Activated naive CD8-positive, alpha-beta T cell treated with anti-CD3 and anti-CD28 coated beads, Interleukin-2, amount 50 U/mL, for 24 hours (primary cell): ENCODE measurements around the gene SUCLG2.
"Not testable (repeated sequence)": the region's sequence is repeated elsewhere in the genome, so short reads cannot be mapped to it uniquely, and the experiment has no call there.

Source experiments
- ATAC-seq: fragments of 150-1000 bp; cut with Tn5 transposase; one replicate; pipeline ENCODE4 v1.10.0; 2021
- DNase-seq: peaks from one replicate; pipeline ENCODE4 v3.0.0; 2021
- H3K27ac Mint-ChIP-seq: one replicate; pipeline ENCODE4 v1.8.0; 2021; ENCODE audit warnings: mild to moderate bottlenecking, mixed read lengths
- H3K27me3 Mint-ChIP-seq: one replicate; pipeline ENCODE4 v1.8.0; 2021; ENCODE audit warnings: mixed read lengths
- H3K36me3 Mint-ChIP-seq: one replicate; pipeline ENCODE4 v1.8.0; 2021; ENCODE audit warnings: low read depth, mixed read lengths
- H3K4me1 Mint-ChIP-seq: one replicate; pipeline ENCODE4 v1.8.0; 2021; ENCODE audit warnings: mixed read lengths
- H3K4me3 Mint-ChIP-seq: one replicate; pipeline ENCODE4 v1.8.0; 2021; ENCODE audit warnings: mild to moderate bottlenecking, moderate library complexity, mixed read lengths
- H3K9me3 Mint-ChIP-seq: one replicate; pipeline ENCODE4 v1.8.0; 2021; ENCODE audit warnings: mixed read lengths

The SUCLG2 gene

DNA sequence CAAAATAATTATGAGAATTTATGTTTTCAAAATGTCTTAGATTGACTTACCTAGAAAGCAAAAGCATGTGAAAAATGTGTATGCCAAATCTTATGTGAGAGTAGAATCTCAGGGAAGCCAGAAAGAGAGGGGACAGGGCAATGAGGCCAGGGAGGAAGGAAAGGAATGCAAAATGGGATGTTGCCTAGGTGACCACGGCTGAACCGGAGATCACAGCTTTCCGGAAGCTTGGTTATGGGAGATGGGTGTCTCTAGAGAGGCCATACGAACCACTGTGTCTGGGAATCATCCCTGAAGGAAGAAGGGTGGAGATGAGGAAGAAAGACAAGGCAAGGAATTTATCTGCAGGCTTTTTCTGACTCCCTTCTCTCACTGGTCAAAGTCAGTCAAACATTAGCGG lies 76.0 kb downstream of the SUCLG2 start:
- no peak for ATAC-seq
- Mint-ChIP-seq H3K4me1 (peaks cover 7% of the 10 kb centered on the region), H3K27me3 (no peaks in the 10 kb centered on the region), H3K4me3 (no peak overlapping the region), H3K9me3 (peaks cover 3% of the 10 kb centered on the region), H3K27ac (no peak overlapping the region), H3K36me3 (peaks cover 51% of the 10 kb centered on the region)
- DNase-seq: no peak

GRCh38 chr3:67576441-67576840 lies 78.0 kb downstream of the SUCLG2 start:
- ATAC-seq: no peak
- H3K4me1 Mint-ChIP-seq: peaks cover 9% of the 10 kb centered on the region
- H3K27ac Mint-ChIP-seq: no peak overlapping the region
- no peaks in the 10 kb centered on the region for H3K27me3 Mint-ChIP-seq
- H3K9me3 Mint-ChIP-seq: peaks cover 13% of the 10 kb centered on the region
- H3K4me3 Mint-ChIP-seq: no peak overlapping the region
- no peak for DNase-seq
- H3K36me3 Mint-ChIP-seq: peaks cover 54% of the 10 kb centered on the region

- Mint-ChIP-seq H3K27me3 (no peaks in the 10 kb centered on the region), H3K9me3 (peaks cover 34% of the 10 kb centered on the region), H3K4me1 (peaks cover 5% of the 10 kb centered on the region), H3K4me3 (no peak overlapping the region), H3K27ac (no peak overlapping the region), H3K36me3 (peaks cover 62% of the 10 kb centered on the region)
- no peak for ATAC-seq
- DNase-seq: no peak
Observed at GRCh38 chr3:67569324-67569723, 85.1 kb downstream of the SUCLG2 start.

GRCh38 chr3:67567893-67568292 lies 86.5 kb downstream of the SUCLG2 start:
- H3K27ac Mint-ChIP-seq: no peak overlapping the region
- peaks cover 57% of the 10 kb centered on the region for H3K36me3 Mint-ChIP-seq
- no peaks in the 10 kb centered on the region for H3K27me3 Mint-ChIP-seq

DNA sequence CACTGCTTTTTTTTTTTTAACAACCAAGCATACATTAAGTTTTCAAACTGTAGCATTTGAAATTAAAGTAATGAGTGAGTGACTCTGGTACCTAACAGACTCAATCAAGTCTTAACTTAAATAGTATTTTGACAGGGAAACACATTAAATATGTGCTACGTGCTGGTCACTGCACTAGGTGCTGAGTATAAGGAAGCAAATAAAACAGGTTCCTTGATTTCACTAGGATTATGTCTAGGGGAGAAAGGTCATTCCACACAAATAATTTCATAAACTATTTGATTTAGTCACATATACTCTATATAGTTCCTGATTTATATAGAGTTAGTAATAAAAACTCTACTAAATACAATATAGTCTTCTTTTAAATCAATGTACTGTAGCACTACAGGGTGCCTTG lies 89.4 kb downstream of the SUCLG2 start:
- H3K27me3 Mint-ChIP-seq: no peaks in the 10 kb centered on the region
- no peak for ATAC-seq
- no peak for DNase-seq
- H3K9me3 Mint-ChIP-seq: peaks cover 13% of the 10 kb centered on the region
- no peak overlapping the region for H3K4me3 Mint-ChIP-seq
- H3K4me1 Mint-ChIP-seq: peaks cover 1% of the 10 kb centered on the region
- H3K27ac Mint-ChIP-seq: no peak overlapping the region
- peaks cover 36% of the 10 kb centered on the region for H3K36me3 Mint-ChIP-seq

More at GRCh38 chr3:67567893-67568292, 86.5 kb downstream of the SUCLG2 start:
- peaks cover 5% of the 10 kb centered on the region for H3K4me1 Mint-ChIP-seq
- H3K4me3 Mint-ChIP-seq: no peak overlapping the region
- ATAC-seq (no peak), DNase-seq (no peak)
- peaks cover 30% of the 10 kb centered on the region for H3K9me3 Mint-ChIP-seq

DNA sequence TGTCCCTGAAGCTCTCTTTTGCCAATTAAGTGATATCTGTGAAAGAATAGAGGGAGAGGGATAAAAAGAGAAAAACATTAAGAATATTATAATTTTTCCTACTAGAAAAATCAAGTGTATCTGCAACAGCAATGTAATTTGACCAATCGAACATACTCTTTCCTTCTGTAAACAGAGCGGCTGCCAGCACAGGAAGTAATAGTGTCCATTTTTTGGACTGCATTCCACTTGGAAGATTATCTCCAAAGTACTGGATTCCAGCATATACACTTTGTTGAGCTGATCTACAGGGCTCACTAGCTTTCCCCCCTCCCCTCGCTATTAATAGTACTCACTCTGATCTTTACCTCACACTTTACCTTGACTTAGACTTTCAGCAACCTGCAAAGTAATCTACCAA lies 90.4 kb downstream of the SUCLG2 start:
- no peak overlapping the region for H3K4me3 Mint-ChIP-seq
- peaks cover 32% of the 10 kb centered on the region for H3K36me3 Mint-ChIP-seq
- DNase-seq (no peak), ATAC-seq (no peak)
- H3K4me1 Mint-ChIP-seq: peaks cover 5% of the 10 kb centered on the region
- no peak overlapping the region for H3K27ac Mint-ChIP-seq
- H3K27me3 Mint-ChIP-seq: no peaks in the 10 kb centered on the region
- H3K9me3 Mint-ChIP-seq: peaks cover 8% of the 10 kb centered on the region

- ATAC-seq: no peak
- Mint-ChIP-seq H3K27me3 (no peaks in the 10 kb centered on the region), H3K4me1 (peaks cover 5% of the 10 kb centered on the region), H3K36me3 (peaks cover 30% of the 10 kb centered on the region), H3K4me3 (no peak overlapping the region), H3K27ac (no peak overlapping the region), H3K9me3 (no peaks in the 10 kb centered on the region)
- no peak for DNase-seq
Observed at GRCh38 chr3:67561667-67562394, 92.6 kb downstream of the SUCLG2 start.

DNA sequence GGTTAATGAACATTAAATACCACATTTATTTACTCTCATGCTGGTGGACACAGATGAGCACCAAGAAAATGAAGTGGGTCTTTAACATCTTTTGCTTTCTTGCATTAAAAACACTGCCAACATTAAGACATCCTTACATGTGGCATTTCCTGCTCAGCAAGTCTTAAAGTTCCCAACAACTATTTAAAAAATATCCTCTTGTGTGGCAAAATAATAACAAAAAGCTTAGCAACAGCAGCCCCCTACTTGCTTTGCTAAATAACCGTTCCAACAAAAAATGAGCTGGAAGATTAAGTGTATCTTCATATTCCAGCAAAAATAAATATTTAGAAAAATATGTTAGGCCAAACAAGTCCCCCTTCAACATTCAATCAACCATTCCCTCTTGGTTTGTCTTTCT lies 93.1 kb downstream of the SUCLG2 start:
- no peaks in the 10 kb centered on the region for H3K27me3 Mint-ChIP-seq
- H3K27ac Mint-ChIP-seq: no peak overlapping the region
- H3K9me3 Mint-ChIP-seq: no peaks in the 10 kb centered on the region
- H3K4me3 Mint-ChIP-seq: no peak overlapping the region
- no peak for DNase-seq
- ATAC-seq: no peak
- H3K36me3 Mint-ChIP-seq: peaks cover 34% of the 10 kb centered on the region
- peaks cover 5% of the 10 kb centered on the region for H3K4me1 Mint-ChIP-seq

DNA sequence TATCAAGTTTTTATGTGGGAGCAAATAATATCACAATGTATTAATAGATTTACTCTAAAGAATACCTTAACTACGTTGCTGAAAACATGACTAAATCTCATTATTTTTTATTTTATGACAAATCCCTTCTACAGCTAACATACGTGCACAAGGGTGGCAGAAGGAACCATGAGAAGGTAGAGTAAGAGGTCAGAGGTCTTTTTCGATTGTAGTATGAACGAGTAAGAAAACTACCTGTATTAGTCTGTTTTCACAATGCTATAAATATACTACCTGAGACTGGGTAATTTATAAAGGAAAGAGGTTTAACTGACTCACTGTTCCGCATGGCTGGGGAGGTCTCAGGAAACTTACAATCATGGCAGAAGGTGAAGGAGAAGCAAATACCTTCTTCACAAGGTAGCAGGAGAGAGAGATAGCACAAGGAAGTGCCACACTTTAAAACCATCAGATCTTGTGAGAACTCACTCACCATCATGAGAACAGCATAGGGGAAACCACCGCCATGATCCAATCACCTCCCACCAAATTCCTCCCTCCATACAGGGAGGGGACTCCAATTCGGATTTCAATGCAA lies 95.3 kb downstream of the SUCLG2 start:
- H3K27me3 Mint-ChIP-seq: no peaks in the 10 kb centered on the region
- DNase-seq (no peak), ATAC-seq (no peak)
- H3K4me3 Mint-ChIP-seq: no peak overlapping the region
- H3K36me3 Mint-ChIP-seq: peaks cover 40% of the 10 kb centered on the region
- peaks cover 8% of the 10 kb centered on the region for H3K4me1 Mint-ChIP-seq
- no peak overlapping the region for H3K27ac Mint-ChIP-seq
- no peaks in the 10 kb centered on the region for H3K9me3 Mint-ChIP-seq

DNA sequence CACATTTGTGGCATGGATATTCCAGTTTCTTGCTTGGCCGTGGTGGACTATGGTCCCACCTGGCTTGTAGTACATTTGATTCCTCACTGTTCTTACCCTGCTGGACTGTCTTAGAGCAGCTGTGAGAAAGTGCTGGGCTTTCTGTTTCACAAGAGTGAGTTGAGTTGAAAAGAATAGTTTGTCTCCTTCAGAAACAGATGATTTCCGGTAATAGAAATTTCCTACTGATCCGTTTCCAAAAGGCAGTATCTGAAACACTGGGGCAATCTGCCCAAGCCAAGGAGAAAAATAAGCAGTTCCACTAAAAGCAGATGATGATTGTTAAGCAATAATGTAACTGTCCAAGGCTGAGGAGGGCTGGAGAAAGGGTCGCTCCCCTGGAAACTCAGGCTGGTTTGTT lies 96.0 kb downstream of the SUCLG2 start:
- H3K36me3 Mint-ChIP-seq: peaks cover 41% of the 10 kb centered on the region

GRCh38 chr3:67557848-67558355 lies 96.5 kb downstream of the SUCLG2 start:
- no peaks in the 10 kb centered on the region for H3K27me3 Mint-ChIP-seq
- peaks cover 10% of the 10 kb centered on the region for H3K4me1 Mint-ChIP-seq
- no peak overlapping the region for H3K27ac Mint-ChIP-seq
- ATAC-seq (no peak), DNase-seq (no peak)
- no peaks in the 10 kb centered on the region for H3K9me3 Mint-ChIP-seq
- H3K4me3 Mint-ChIP-seq: no peak overlapping the region
- peaks cover 41% of the 10 kb centered on the region for H3K36me3 Mint-ChIP-seq

More for the DNA sequence above, 96.0 kb downstream of the SUCLG2 start:
- DNase-seq: no peak
- no peak overlapping the region for H3K27ac Mint-ChIP-seq
- ATAC-seq: no peak
- no peak overlapping the region for H3K4me3 Mint-ChIP-seq
- H3K27me3 Mint-ChIP-seq: no peaks in the 10 kb centered on the region
- peaks cover 8% of the 10 kb centered on the region for H3K4me1 Mint-ChIP-seq
- H3K9me3 Mint-ChIP-seq: no peaks in the 10 kb centered on the region

GRCh38 chr3:67551361-67552016 lies 102.9 kb downstream of the SUCLG2 start:
- H3K36me3 Mint-ChIP-seq: peaks cover 27% of the 10 kb centered on the region
- no peak overlapping the region for H3K27ac Mint-ChIP-seq
- ATAC-seq (no peak), DNase-seq (no peak)
- no peaks in the 10 kb centered on the region for H3K9me3 Mint-ChIP-seq
- H3K4me1 Mint-ChIP-seq: peaks cover 5% of the 10 kb centered on the region
- no peaks in the 10 kb centered on the region for H3K27me3 Mint-ChIP-seq
- no peak overlapping the region for H3K4me3 Mint-ChIP-seq

- DNase-seq (no peak), ATAC-seq (no peak)
- no peaks in the 10 kb centered on the region for H3K9me3 Mint-ChIP-seq
- no peaks in the 10 kb centered on the region for H3K27me3 Mint-ChIP-seq
- H3K27ac Mint-ChIP-seq: no peak overlapping the region
- peaks cover 24% of the 10 kb centered on the region for H3K36me3 Mint-ChIP-seq
- H3K4me1 Mint-ChIP-seq: peaks cover 7% of the 10 kb centered on the region
- H3K4me3 Mint-ChIP-seq: no peak overlapping the region
Observed at GRCh38 chr3:67550541-67550940, 103.9 kb downstream of the SUCLG2 start.

DNA sequence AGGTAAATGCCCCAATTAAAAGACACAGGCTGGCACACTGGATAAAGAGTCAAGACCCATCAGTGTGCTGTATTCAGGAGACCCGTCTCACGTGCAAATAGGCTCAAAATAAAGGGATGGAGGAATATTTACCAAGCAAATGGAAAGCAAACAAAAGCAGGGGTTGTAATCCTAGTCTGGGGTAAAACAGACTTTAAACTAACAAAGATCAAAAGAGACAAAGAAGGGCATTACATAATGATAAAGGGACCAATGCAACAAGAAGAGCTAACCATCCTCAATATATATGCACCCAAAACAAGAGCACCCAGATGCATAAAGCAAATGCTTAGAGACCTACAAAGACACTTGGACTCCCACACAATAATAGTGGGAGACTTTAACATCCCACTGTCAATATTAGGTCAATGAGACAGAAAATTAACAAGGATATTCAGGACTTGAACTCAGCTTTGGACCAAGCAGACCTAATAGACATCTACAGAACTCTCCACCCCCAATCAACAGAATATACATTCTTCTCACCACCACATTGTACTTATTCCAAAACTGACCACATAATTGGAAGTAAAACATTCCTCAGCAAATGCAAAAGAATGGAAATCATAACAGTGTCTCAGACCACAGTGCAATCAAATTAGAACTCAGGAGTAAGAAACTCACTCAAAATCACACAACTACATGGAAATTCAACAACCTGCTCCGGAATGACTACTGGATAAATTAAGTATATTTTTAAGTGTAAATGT lies 111.7 kb downstream of the SUCLG2 start:
- H3K36me3 Mint-ChIP-seq: peaks cover 46% of the 10 kb centered on the region

More for the DNA sequence above, 111.7 kb downstream of the SUCLG2 start:
- not testable (repeated sequence) for H3K4me1 Mint-ChIP-seq, H3K27me3 Mint-ChIP-seq, H3K4me3 Mint-ChIP-seq, ATAC-seq, H3K27ac Mint-ChIP-seq, DNase-seq
- peaks cover 17% of the 10 kb centered on the region for H3K9me3 Mint-ChIP-seq
